Right kidney (tissue), 1 donor: Measurements from ENCODE around the gene PROP1.
"Not testable (repeated sequence)": the region's sequence is repeated elsewhere in the genome, so short reads cannot be mapped to it uniquely, and the experiment has no call there.

ENCODE experiments used
- DNase-seq: peaks from one replicate; pipeline ENCODE4 v3.0.0-alpha.2; 2016

Gene PROP1

GRCh38 chr5:177982956-177983355 is 13.1 kb downstream of the PROP1 start:
- DNase-seq, result no peak

- DNase-seq, result no peak
These were observed 13.8 kb downstream of the PROP1 start for GRCh38 chr5:177982072-177982727.

- DNase-seq, result no peak
These were observed 14.6 kb downstream of the PROP1 start for GRCh38 chr5:177981296-177982071.

- no peak for DNase-seq
These were observed 15.3 kb downstream of the PROP1 start for GRCh38 chr5:177980743-177981151.

GRCh38 chr5:177977600-177977999 is 18.4 kb downstream of the PROP1 start:
- not testable (repeated sequence) for DNase-seq

- DNase-seq, result no peak
These were observed 22.9 kb downstream of the PROP1 start for GRCh38 chr5:177973066-177973635.

- no peak for DNase-seq
These were observed 23.4 kb downstream of the PROP1 start for GRCh38 chr5:177972613-177973012.

- DNase-seq, result not testable (repeated sequence)
These were observed 24.0 kb downstream of the PROP1 start for GRCh38 chr5:177972014-177972413.

- DNase-seq, result no peak
These were observed 27.3 kb downstream of the PROP1 start for GRCh38 chr5:177968661-177969211.

- DNase-seq, result no peak
These were observed 28.7 kb downstream of the PROP1 start for GRCh38 chr5:177967221-177967887.

- DNase-seq, result no peak
These were observed 29.2 kb downstream of the PROP1 start for GRCh38 chr5:177966839-177967166.

- no peak for DNase-seq
These were observed 29.8 kb downstream of the PROP1 start for GRCh38 chr5:177966009-177966838.

- no peak for DNase-seq
These were observed 31.6 kb downstream of the PROP1 start for GRCh38 chr5:177964471-177964870.

GRCh38 chr5:177963966-177964365 is 32.1 kb downstream of the PROP1 start:
- no peak for DNase-seq

GRCh38 chr5:177959315-177959714 is 36.7 kb downstream of the PROP1 start:
- DNase-seq, result no peak

GRCh38 chr5:177958696-177959095 is 37.3 kb downstream of the PROP1 start:
- DNase-seq, result no peak

GRCh38 chr5:177957241-177957640 is 38.8 kb downstream of the PROP1 start:
- DNase-seq, result no peak

- DNase-seq, result not testable (repeated sequence)
These were observed 42.9 kb downstream of the PROP1 start for GRCh38 chr5:177953101-177953500.

- not testable (repeated sequence) for DNase-seq
These were observed 46.4 kb downstream of the PROP1 start for GRCh38 chr5:177949656-177950055.

GRCh38 chr5:177949065-177949464 is 47.0 kb downstream of the PROP1 start:
- not testable (repeated sequence) for DNase-seq

- DNase-seq, result not testable (repeated sequence)
These were observed 48.1 kb downstream of the PROP1 start for GRCh38 chr5:177947912-177948311.
